ENCODE data around the gene TAF1A.

DNA sequence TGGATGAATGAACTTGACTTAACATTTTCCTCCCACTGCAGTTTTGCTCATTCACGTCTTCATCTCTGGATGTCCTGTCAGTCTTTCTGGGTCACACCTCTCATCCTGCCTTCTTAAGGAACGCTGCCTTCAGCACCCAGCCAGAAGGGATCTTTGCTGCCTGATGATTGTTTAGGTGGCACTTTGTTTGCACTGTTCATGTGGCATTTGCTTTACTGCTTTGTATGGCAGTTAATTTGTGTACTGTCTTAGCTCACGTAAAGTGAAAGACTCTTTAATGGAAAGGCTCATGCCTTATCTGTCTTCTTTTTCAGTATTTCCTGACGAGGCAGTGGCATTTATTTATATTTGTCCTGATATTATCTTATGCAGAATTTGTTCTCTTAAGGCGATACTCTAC is 33.0 kb upstream of the TAF1A start:
- no peak for TF ChIP-seq POLR2AphosphoS5 (IDR thresholded peaks at IDR 0.05; ENCODE audit: low read depth, low read length)
- no peak for TF ChIP-seq REST (IDR thresholded peaks at IDR 0.05; ENCODE audit: insufficient read depth in 1 of 2, low read depth in 2 of 2, low read length in 2 of 2)

Data from PFSK-1 (cell line).